NCI-H128 (cell line): ENCODE measurements around the gene RSAD2.

Experiments
- DNase-seq: peaks from one replicate; lab custom pipeline; 2025; ENCODE audit not compliant: unreplicated experiment; lab: John Stamatoyannopoulos, UW

RSAD2 gene

DNA sequence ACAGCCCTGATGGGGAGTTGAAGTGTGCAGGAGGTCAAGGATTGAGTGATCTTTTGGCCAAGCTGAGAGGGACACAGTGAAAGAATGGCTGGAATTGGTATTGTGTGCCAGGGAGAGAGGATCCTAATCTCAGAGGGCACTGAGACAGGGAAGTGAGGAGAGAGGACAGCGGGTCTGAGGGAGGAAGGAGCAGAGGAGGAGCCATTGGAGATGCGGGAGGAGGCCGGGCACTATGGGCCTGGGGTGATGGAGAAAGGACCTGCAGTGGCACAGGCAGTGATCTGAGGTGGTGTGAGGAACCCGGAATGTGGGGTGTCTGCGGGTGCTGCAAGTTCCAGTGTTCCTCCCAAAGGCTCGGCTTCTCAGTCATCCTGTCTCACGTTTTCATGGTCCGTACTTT, 66.4 kb downstream of the RSAD2 start:
- DNase-seq = no peak

DNA sequence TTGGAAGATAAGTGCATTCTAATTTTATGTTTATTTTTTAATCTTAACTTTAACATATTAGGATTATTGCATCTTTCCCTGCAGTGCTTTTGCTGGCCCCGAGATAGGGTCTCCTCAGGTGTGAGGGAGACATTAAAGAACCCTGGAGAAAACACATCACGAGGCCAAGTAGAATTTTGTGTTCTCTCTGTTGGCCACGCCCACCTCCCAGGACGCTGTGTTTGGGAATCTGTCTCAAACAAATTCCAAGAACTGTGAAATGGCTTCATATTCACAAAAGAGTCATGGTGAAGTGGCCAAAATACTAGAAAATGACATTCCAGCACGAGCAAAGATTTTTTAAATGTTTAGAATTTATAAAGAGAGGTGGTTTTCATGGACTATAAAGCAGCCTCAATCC, 67.0 kb downstream of the RSAD2 start:
- no peak for DNase-seq

DNA sequence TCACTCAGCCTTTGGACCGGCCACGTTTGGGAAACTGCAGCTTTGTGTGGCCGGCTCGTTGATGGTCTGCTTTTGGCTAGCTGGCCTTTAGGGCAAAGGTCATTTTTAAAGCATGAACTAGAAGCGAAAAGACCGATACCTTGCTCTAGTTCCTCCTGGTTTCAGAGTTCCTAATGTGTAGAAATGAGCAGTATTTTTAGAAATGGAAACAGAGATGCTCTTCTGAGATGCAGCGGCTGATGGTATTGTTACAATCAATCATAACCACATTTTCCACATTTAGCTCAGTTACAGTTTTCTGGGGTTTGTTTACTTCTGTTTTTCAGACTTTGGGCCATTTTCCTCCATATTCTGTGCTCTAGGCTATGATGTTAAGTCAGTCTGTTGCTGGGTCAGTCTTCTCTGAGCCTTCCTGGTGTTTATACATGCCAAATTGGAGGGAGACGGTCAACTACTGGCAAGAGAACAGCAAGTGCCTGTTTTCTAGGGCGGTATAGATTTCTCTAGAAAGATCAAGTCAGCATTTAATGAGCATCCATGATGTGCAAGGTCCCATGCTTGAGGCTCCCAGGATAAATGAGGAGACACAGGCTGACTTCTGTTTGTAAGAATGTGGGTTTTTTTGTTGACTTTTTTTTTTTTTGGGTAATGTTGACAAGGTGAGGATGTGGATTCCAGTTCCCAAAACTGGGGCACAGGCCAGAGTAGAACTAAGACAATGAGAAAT, 67.7 kb downstream of the RSAD2 start:
- no peak for DNase-seq

DNA sequence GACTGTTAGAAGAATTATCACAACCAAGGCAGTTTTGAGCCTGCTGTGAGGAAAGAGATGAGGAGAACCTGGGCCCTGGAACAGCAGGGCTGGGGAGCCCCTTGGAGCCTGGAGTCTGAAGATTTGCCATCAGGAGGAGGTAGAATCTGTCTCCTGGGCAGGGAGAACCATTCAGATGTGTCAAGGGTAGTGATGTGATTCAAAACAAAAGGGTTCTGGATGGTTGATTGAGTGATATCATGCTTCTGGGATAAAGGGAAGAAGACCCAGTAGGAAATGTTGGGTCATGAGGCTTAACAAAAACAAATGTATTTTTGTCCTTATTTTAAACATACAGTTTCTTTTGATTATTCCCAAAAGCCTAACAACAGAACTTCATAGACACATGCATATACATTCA, 68.2 kb downstream of the RSAD2 start:
- no peak for DNase-seq

DNA sequence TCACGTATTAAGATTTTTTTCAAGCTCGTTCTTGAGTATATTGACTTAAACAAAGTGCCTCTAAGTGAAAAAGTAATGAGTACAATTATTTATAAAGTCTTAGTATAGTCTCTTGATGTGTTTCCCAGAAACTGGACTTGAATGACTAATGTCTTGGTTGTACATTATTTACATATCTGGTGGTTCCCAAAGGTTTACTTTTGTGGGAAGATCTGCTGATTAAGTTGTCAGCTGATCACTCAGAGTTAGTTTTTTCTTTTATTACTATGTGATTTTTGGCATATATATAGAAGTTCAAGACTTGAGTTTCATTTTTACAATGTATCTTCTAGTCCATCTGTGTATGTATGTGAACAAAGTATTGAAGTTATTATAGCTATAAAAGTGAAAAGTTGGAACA, 69.1 kb downstream of the RSAD2 start:
- no peak for DNase-seq
